H9 (cell line): Measurements from ENCODE around the gene SPATA31D4. TPM values are rescaled to one million over a fixed set of nuclear protein-coding genes. Genes with fewer than 3 reads are reported as not detected.

Experiments used
- DNase-seq: peaks from one replicate; pipeline ENCODE4 v3.0.0-alpha.2; 2017
- H2AFZ ChIP-seq: one replicate; pipeline ENCODE4 v1.6.1; 2013; ENCODE audit warnings: mild to moderate bottlenecking, low read length, control low read depth, moderate library complexity
- H2AK5ac ChIP-seq: 2 replicates; pipeline ENCODE4 v1.6.1; 2013; ENCODE audit warnings: low read length, control low read depth, mixed read lengths; ENCODE audit not compliant: insufficient read length
- H2BK120ac ChIP-seq: one replicate; pipeline ENCODE4 v1.6.1; 2013; ENCODE audit warnings: low read depth, mild to moderate bottlenecking, low read length, control low read depth, inconsistent platforms; ENCODE audit not compliant: poor library complexity, severe bottlenecking
- H2BK12ac ChIP-seq: 2 replicates; pipeline ENCODE4 v1.6.1; 2013; ENCODE audit warnings: low read length, control low read depth, mixed read lengths, low read depth; ENCODE audit not compliant: insufficient read length
- H2BK15ac ChIP-seq: 2 replicates; pipeline ENCODE4 v1.6.1; 2013; ENCODE audit warnings: low read depth, low read length, control low read depth
- H2BK20ac ChIP-seq: one replicate; pipeline ENCODE4 v1.6.1; 2013; ENCODE audit warnings: low read depth, mild to moderate bottlenecking, low read length, control low read depth, inconsistent platforms; ENCODE audit not compliant: poor library complexity, severe bottlenecking
- H2BK5ac ChIP-seq: 2 replicates; pipeline ENCODE4 v1.6.1; 2013; ENCODE audit warnings: low read length, control low read depth, mixed read lengths; ENCODE audit not compliant: insufficient read length
- H3K14ac ChIP-seq: 2 replicates; pipeline ENCODE4 v1.6.1; 2013; ENCODE audit warnings: low read length, control low read depth; ENCODE audit not compliant: insufficient read depth
- H3K18ac ChIP-seq: 2 replicates; pipeline ENCODE4 v1.6.1; 2013; ENCODE audit warnings: low read depth, mild to moderate bottlenecking, mixed read lengths, low read length, control low read depth; ENCODE audit not compliant: insufficient read length
- H3K23ac ChIP-seq: 2 replicates; pipeline ENCODE4 v1.6.1; 2013; ENCODE audit warnings: low read length, control low read depth, mixed read lengths, low read depth; ENCODE audit not compliant: insufficient read length
- H3K23me2 ChIP-seq: 2 replicates; pipeline ENCODE4 v1.6.1; 2013; ENCODE audit warnings: low read depth, mild to moderate bottlenecking, mixed read lengths, low read length, control low read depth; ENCODE audit not compliant: insufficient read length, poor library complexity, severe bottlenecking
- H3K27ac ChIP-seq: 2 replicates; pipeline ENCODE4 v1.5.1; 2013; ENCODE audit warnings: low read length, control low read depth, mixed read lengths, low read depth; ENCODE audit not compliant: insufficient read length
- H3K27me3 ChIP-seq: 2 replicates; pipeline ENCODE4 v1.6.1; 2013; ENCODE audit warnings: low read length, control low read depth, inconsistent platforms; ENCODE audit not compliant: insufficient read depth
- H3K4ac ChIP-seq: 2 replicates; pipeline ENCODE4 v1.6.1; 2013; ENCODE audit warnings: low read depth, mild to moderate bottlenecking, control low read depth, inconsistent platforms, low read length, moderate library complexity
- H3K4me1 ChIP-seq: 2 replicates; pipeline ENCODE4 v1.6.1; 2013; ENCODE audit warnings: low read length, control low read depth, inconsistent platforms; ENCODE audit not compliant: insufficient read depth
- H3K4me2 ChIP-seq: 2 replicates; pipeline ENCODE4 v1.6.1; 2013; ENCODE audit warnings: low read length, control low read depth, mixed read lengths; ENCODE audit not compliant: insufficient read length, insufficient read depth
- H3K56ac ChIP-seq: 2 replicates; pipeline ENCODE4 v1.6.1; 2013; ENCODE audit warnings: low read depth, mild to moderate bottlenecking, mixed read lengths, low read length, control low read depth; ENCODE audit not compliant: insufficient read length
- H3K79me1 ChIP-seq: 2 replicates; pipeline ENCODE4 v1.6.1; 2013; ENCODE audit warnings: low read depth, mild to moderate bottlenecking, moderate library complexity, low read length, control low read depth, inconsistent platforms; ENCODE audit not compliant: insufficient read depth, poor library complexity, severe bottlenecking
- H3K79me2 ChIP-seq: 2 replicates; pipeline ENCODE4 v1.6.1; 2013; ENCODE audit warnings: low read length, control low read depth, inconsistent platforms; ENCODE audit not compliant: insufficient read depth
- H3K9ac ChIP-seq: 2 replicates; pipeline ENCODE4 v1.6.1; 2013; ENCODE audit warnings: low read length, control low read depth, mixed read lengths; ENCODE audit not compliant: insufficient read length; ENCODE audit errors: extremely low read depth
- H3K9me3 ChIP-seq: one replicate; pipeline ENCODE4 v1.6.1; 2013; ENCODE audit warnings: low read depth, low read length, inconsistent platforms; ENCODE audit not compliant: control insufficient read depth
- H3T11ph ChIP-seq: one replicate; pipeline ENCODE4 v1.6.1; 2013; ENCODE audit warnings: mild to moderate bottlenecking, low read length, control low read depth, inconsistent platforms
- H4K20me1 ChIP-seq: one replicate; pipeline ENCODE4 v1.6.1; 2013; ENCODE audit not compliant: control insufficient read depth, insufficient read length, insufficient read depth
- H4K5ac ChIP-seq: 2 replicates; pipeline ENCODE4 v1.6.1; 2013; ENCODE audit warnings: low read depth, mild to moderate bottlenecking, mixed read lengths, low read length, control low read depth; ENCODE audit not compliant: insufficient read length
- H4K8ac ChIP-seq: replicated peaks from 2 replicates; pipeline ENCODE4 v1.6.1; 2013; ENCODE audit warnings: low read length, control low read depth, mixed read lengths, low read depth; ENCODE audit not compliant: insufficient read length
- H4K91ac ChIP-seq: 2 replicates; pipeline ENCODE4 v1.6.1; 2013; ENCODE audit warnings: low read depth, mild to moderate bottlenecking, moderate library complexity, mixed read lengths, low read length, control low read depth; ENCODE audit not compliant: insufficient read length
- H3K27ac Mint-ChIP-seq, 3 experiments: 2 replicates in 2 of 3; 3 replicates in 1 of 3; pipeline ENCODE4 v1.8.0; 2020 to 2021; ENCODE audit warnings: mixed read lengths in 3 of 3, mild to moderate bottlenecking in 1 of 3, moderate library complexity in 1 of 3
- H3K27me3 Mint-ChIP-seq: 2 replicates; pipeline ENCODE4 v1.8.0; 2021; ENCODE audit warnings: low read depth, mild to moderate bottlenecking, moderate library complexity, mixed read lengths
- H3K36me3 Mint-ChIP-seq, 3 experiments: 2 replicates in 2 of 3; 3 replicates in 1 of 3; pipeline ENCODE4 v1.8.0; 2020 to 2021; ENCODE audit warnings: low read depth in 3 of 3, mixed read lengths in 3 of 3; ENCODE audit not compliant: insufficient read depth in 1 of 3
- H3K4me1 Mint-ChIP-seq, 2 experiments: 2 replicates each; pipeline ENCODE4 v1.8.0; 2020; ENCODE audit warnings: mixed read lengths in 2 of 2
- H3K4me3 Mint-ChIP-seq, 2 experiments: 2 replicates in 1 of 2; 3 replicates in 1 of 2; pipeline ENCODE4 v1.8.0; 2020 to 2021; ENCODE audit warnings: mild to moderate bottlenecking in 2 of 2, mixed read lengths in 2 of 2, moderate library complexity in 1 of 2
- H3K9me3 Mint-ChIP-seq, 2 experiments: 2 replicates in 1 of 2; 3 replicates in 1 of 2; pipeline ENCODE4 v1.8.0; 2020; ENCODE audit warnings: mild to moderate bottlenecking in 2 of 2, mixed read lengths in 2 of 2, moderate library complexity in 1 of 2
- CTCF ChIP-seq: fragments of 200-600 bp; sonication (generic); conservative IDR thresholded peaks from 3 replicates; pipeline ENCODE4 v1.8.0; 2021; ENCODE audit warnings: antibody characterized with exemption, mild to moderate bottlenecking
- WGBS: extraction: QIAGEN DNeasy Blood & Tissue Kit; methylation state at CpG from one replicate; pipeline ENCODE4 v1.1.7; 2013; ENCODE audit warnings: missing lambda C conversion rate, low lambda C conversion rate, mixed read lengths; ENCODE audit not compliant: insufficient read length; ENCODE audit errors: extremely low coverage; 5-methylcytosine and 5-hydroxymethylcytosine counted together
- total RNA-seq: library from RNA; stranded (reverse); gene quantifications from 2 replicates; pipeline ENCODE4 v1.2.1, GENCODE V29; 2021

Gene SPATA31D4
- total RNA-seq, 1 experiment from 2014 or later = not detected

GRCh38 chr9:81878530-81878929, 49.7 kb upstream of the SPATA31D4 start:
- H3K56ac ChIP-seq = no peak overlapping the region
- H2BK15ac ChIP-seq = no peak overlapping the region
- Mint-ChIP-seq H3K4me1 (no peaks in the 10 kb centered on the region), H3K9me3 (peaks cover 1 to 2% of the 10 kb centered on the region in 2 experiments; a peak in 1 of 5 replicates), H3K36me3 (no peaks in the 10 kb centered on the region), H3K4me3 (no peak overlapping the region), H3K27me3 (no peaks in the 10 kb centered on the region), H3K27ac (no peak overlapping the region)
- no peak overlapping the region for H2BK20ac ChIP-seq
- DNase-seq = no peak
- no peak overlapping the region for H2BK5ac ChIP-seq
- H3K9ac ChIP-seq = no peak overlapping the region
- H3K79me1 ChIP-seq = no peaks in the 10 kb centered on the region
- H4K20me1 ChIP-seq = no peaks in the 10 kb centered on the region
- no peak overlapping the region for H4K91ac ChIP-seq
- no peak overlapping the region for H3K23ac ChIP-seq
- no peak for TF ChIP-seq CTCF
- H3K4ac ChIP-seq = no peak overlapping the region
- no peak overlapping the region for H2AK5ac ChIP-seq
- H3K79me2 ChIP-seq = no peaks in the 10 kb centered on the region
- no peak overlapping the region for H3K14ac ChIP-seq
- H4K8ac ChIP-seq = no peak overlapping the region
- no peak overlapping the region for H3K18ac ChIP-seq
- no peaks in the 10 kb centered on the region for H3K27me3 ChIP-seq
- H4K5ac ChIP-seq = no peak overlapping the region
- H2AFZ ChIP-seq = no peak overlapping the region
- no peaks in the 10 kb centered on the region for H3K9me3 ChIP-seq
- no peak overlapping the region for H2BK120ac ChIP-seq
- no peak overlapping the region for H3K27ac ChIP-seq
- H2BK12ac ChIP-seq = no peak overlapping the region
- no CpG with 5 or more reads among the region's 2 CpGs for WGBS
- no peak overlapping the region for H3K4me2 ChIP-seq
- H3K23me2 ChIP-seq = no peaks in the 10 kb centered on the region
- no peaks in the 10 kb centered on the region for H3K4me1 ChIP-seq
- H3T11ph ChIP-seq = no peak overlapping the region
